ENCODE results near the gene TRERF1. TPM values are rescaled to one million over a fixed set of nuclear protein-coding genes. Genes with fewer than 3 reads are reported as not detected.

TRERF1 gene
- total RNA-seq, 2 donors from 2014 or later, result 33.2 to 35.3 TPM

DNA sequence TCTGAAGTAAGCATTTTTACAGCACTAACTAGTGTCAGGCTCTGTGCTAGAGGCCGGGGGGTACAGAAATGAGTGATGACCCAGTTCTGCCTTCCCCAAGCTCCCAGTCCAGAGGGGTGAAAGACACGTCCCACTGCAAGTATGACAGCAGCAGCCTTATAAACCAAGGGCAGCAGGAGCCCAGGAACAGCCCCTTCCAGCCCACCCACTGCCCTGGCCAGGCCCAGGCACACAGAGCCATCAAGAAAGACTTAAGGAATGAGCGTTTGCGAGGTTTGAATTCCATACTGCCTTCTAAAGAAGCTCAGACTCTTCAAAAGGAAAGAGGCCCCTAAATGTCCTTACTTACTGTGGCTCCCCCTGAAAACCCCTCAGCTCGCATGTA is 10.0 kb downstream of the TRERF1 start:
- Mint-ChIP-seq H3K27me3 (no peaks in the 10 kb centered on the region), H3K27ac (peak overlapping the region; percentile 45 to 72), H3K4me3 (peak overlapping the region; percentile 72), H3K36me3 (no peaks in the 10 kb centered on the region), H3K9me3 (no peaks in the 10 kb centered on the region), H3K4me1 (ENCODE audit: low read depth in 2 of 2) (peaks cover 39 to 57% of the 10 kb centered on the region in 2 donors)
- no peak for DNase-seq (ENCODE audit: low spot score)
- peak; percentile 48 to 86 for ATAC-seq

DNA sequence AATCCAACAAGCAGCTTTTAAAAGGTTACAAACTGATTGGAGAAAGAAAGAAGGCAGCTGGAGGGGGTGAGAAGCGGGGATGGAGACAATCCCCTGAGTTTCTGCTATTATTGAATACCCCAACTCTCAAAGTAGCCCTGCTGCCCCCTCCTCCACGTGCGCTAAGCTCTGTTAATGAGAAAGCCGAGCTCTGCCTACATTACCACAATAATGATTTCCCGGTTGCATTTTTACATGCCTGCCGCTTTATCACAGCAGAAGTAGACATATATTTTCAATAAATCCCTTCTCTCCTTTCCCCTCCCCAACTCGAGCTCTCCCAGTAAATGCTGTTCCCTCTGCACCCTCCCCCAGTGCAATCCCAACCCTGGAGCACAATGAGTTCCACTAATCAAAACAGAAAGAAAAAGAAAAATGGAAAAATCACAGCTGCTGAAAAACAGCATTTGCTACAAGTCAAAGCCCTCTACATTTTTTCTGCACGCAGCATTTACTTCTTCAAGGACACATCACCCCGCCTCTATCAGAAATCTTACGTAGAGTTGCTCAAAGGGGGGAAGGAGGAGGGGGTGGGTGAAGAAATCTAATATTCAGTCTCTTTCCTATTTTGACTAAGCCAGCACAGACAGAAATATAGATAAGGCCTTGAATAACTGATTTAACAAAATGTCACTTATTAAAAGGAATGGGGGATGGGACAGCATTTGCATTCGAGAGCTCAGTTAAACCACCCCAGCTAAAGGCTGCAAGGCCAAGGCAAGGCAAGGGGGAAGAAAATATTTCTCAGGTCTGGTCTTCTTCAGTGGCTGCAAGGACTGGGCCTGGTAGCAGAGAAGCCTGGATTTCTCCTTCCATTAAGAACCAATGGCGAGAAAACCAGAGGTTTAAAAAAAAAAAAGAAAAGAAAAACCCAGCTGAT is 10.7 kb downstream of the TRERF1 start:
- peaks cover 36 to 51% of the 10 kb centered on the region in 2 donors for H3K4me1 Mint-ChIP-seq (ENCODE audit: low read depth in 2 of 2)
- ATAC-seq (no peak), DNase-seq (ENCODE audit: low spot score) (no peak)
- H3K9me3 Mint-ChIP-seq, result no peaks in the 10 kb centered on the region
- peak overlapping the region; percentile 45 to 72 for H3K27ac Mint-ChIP-seq
- no peaks in the 10 kb centered on the region for H3K36me3 Mint-ChIP-seq
- peak overlapping the region; percentile 72 for H3K4me3 Mint-ChIP-seq
- H3K27me3 Mint-ChIP-seq, result no peaks in the 10 kb centered on the region

DNA sequence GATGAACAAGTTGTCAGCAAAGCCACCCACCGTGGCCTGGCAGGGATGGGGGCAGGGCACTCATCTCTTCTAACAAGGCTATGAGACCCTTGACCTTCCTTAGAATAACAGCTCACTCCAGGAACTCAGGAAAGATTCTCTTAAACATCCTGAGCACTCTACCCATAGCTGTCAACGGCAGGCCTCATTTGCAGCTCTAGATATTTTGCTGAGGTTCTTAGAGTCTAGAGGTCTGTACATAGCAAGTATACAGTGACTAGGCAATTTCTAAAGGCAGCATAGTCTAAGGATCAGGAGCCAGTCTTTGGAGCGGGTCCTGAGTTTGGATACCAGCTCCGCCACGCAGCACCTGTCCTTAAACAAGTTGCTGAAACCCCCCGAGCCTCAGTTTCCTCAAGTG is 11.7 kb downstream of the TRERF1 start:
- Mint-ChIP-seq H3K4me3 (no peak overlapping the region), H3K36me3 (peaks cover 1% of the 10 kb centered on the region), H3K4me1 (ENCODE audit: low read depth in 2 of 2) (peaks cover 27 to 41% of the 10 kb centered on the region in 2 donors), H3K9me3 (no peaks in the 10 kb centered on the region), H3K27ac (peak overlapping the region; percentile 45 to 72), H3K27me3 (no peaks in the 10 kb centered on the region)
- DNase-seq (ENCODE audit: low spot score) (no peak), ATAC-seq (no peak)

DNA sequence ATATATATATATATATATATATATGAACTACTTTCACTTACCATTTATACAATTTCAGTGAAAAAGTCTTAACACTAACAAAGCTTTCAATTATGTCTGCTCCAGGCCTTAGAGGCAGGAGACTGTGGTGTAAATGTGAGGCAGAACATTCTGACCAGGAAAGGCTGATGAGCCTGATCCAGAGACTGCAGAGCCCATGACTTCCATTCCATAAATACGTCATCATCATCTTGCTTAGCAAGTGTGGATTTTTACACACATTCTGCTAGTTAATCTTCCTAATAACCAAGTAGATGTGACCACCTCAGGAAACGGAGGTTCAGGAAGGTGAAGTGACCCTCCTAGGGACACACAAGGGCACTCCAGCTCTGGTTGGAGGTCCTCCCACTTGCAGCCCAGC is 14.9 kb downstream of the TRERF1 start:
- Mint-ChIP-seq H3K27ac (peak overlapping the region in 1 of 2 donors; percentile 25), H3K4me3 (no peak overlapping the region), H3K9me3 (peaks cover 8% of the 10 kb centered on the region), H3K27me3 (no peaks in the 10 kb centered on the region), H3K36me3 (peaks cover 21% of the 10 kb centered on the region), H3K4me1 (ENCODE audit: low read depth in 2 of 2) (peaks cover 26 to 28% of the 10 kb centered on the region in 2 donors)
- no peak for DNase-seq (ENCODE audit: low spot score)
- ATAC-seq, result no peak

DNA sequence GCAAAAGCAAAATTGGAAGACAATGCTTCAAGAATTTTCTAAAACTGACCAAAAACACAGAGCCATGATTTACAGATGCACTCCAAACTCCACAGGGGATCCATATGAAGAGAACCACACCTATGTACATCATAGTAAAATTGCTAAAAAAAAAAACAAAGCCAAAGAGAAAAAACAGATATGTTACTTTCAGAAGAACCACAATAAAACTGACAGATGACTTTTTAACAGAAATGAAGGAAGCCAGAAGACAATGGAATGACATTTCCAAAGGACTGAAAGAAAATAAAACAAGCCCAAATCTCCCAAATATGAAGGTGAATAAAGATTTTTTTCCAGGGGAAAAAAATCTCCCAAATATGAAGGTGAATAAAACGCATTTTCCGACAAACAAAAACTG is 17.5 kb downstream of the TRERF1 start:
- ATAC-seq (no peak), DNase-seq (ENCODE audit: low spot score) (no peak)
- peaks cover 21% of the 10 kb centered on the region for H3K36me3 Mint-ChIP-seq
- peaks cover 8% of the 10 kb centered on the region for H3K9me3 Mint-ChIP-seq
- H3K4me3 Mint-ChIP-seq, result no peak overlapping the region
- H3K4me1 Mint-ChIP-seq (ENCODE audit: low read depth in 2 of 2), result peaks cover 30 to 34% of the 10 kb centered on the region in 2 donors
- H3K27ac Mint-ChIP-seq, result peak overlapping the region in 1 of 2 donors; percentile 13
- H3K27me3 Mint-ChIP-seq, result no peaks in the 10 kb centered on the region

DNA sequence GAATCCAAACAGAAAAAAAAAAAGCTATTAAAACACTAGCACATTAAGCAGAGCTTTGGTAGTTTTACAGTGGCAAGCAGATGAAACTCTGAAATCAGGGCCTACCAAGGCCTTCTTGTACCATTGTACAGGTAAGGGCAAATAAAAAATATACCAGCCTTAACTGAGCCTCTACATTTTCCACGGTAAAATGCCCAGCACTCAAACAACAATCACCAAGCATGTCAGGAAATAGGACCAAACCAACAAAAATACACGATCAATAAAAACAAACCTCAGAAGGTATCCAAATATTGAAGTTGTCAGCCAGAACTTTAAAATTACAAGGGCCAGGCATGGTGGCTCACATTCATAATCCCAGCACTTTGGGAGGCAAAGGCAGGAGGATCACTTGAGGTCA is 18.3 kb downstream of the TRERF1 start:
- Mint-ChIP-seq H3K9me3 (peaks cover 8% of the 10 kb centered on the region), H3K27ac (no peak overlapping the region), H3K4me3 (no peak overlapping the region), H3K36me3 (peaks cover 21% of the 10 kb centered on the region), H3K4me1 (ENCODE audit: low read depth in 2 of 2) (peaks cover 31 to 39% of the 10 kb centered on the region in 2 donors), H3K27me3 (no peaks in the 10 kb centered on the region)
- DNase-seq (ENCODE audit: low spot score) (no peak), ATAC-seq (no peak)

DNA sequence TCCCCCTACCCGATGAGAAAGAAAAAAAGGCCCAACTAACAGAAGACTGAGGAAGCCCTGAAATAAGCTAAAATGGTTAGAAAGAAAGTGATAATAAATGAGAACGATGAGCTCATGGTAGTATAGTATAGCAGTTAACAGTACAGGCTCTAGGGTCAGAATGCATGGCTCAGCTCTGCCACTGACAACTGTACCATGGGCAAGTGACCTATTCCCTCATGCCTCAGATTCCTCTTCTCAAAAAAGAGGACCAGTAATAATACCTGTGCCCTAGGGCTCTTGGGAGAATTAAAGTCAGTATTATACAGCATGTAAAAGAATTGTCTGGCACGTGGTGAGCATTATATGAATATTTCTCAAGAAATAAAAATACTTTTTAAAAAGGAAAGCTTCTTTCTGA is 19.8 kb downstream of the TRERF1 start:
- H3K36me3 Mint-ChIP-seq, result peaks cover 21% of the 10 kb centered on the region

DNA sequence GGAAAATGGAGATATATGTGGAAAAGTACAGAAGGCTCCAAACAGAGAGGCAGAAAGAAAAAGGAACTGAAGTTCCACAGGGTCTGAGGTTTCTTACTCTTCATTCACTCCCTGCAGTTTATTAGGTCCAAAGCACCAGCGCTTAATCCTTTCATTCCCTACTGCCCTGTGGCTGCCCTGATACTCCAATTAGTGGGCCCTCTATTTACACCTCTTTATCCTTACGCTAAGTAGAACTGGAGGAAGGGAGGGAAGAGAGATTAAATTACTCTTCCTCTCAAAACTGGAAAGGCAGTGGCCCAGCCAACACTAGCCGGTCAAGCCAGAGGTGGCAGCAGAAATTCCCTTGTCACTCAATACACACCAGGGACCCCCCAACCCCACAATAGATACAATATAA is 20.4 kb downstream of the TRERF1 start:
- Mint-ChIP-seq H3K4me1 (ENCODE audit: low read depth in 2 of 2) (peaks cover 37 to 42% of the 10 kb centered on the region in 2 donors), H3K27ac (peak overlapping the region in 1 of 2 donors; percentile 45), H3K9me3 (peaks cover 8% of the 10 kb centered on the region), H3K36me3 (peaks cover 21% of the 10 kb centered on the region), H3K27me3 (no peaks in the 10 kb centered on the region), H3K4me3 (no peak overlapping the region)
- DNase-seq (ENCODE audit: low spot score), result no peak
- ATAC-seq, result no peak

More for the DNA sequence above, 19.8 kb downstream of the TRERF1 start:
- DNase-seq (ENCODE audit: low spot score) (no peak), ATAC-seq (no peak)
- H3K27me3 Mint-ChIP-seq, result no peaks in the 10 kb centered on the region
- H3K4me1 Mint-ChIP-seq (ENCODE audit: low read depth in 2 of 2), result peaks cover 37 to 43% of the 10 kb centered on the region in 2 donors
- no peak overlapping the region for H3K4me3 Mint-ChIP-seq
- H3K9me3 Mint-ChIP-seq, result peaks cover 8% of the 10 kb centered on the region
- peak overlapping the region in 1 of 2 donors; percentile 45 for H3K27ac Mint-ChIP-seq

DNA sequence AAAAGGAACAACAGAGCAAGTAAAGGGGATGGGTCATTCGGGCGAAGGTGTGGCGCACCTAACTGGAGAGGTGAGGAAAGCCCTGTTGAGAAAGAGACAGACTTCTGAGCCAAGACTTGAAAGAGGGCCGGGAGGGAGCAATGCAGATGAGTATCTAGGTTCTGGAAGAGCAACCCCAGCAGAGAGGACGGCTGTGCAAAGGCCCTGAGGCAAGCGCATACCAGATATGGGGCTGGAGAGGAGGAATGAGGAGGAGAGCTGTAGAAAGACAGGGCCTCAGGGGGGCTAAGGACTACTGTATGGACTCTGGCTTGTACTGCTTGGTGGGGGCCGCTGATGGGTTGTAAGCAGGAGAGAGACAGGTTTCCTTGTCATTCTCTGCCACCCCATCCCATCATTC is 21.9 kb downstream of the TRERF1 start:
- peaks cover 18% of the 10 kb centered on the region for H3K36me3 Mint-ChIP-seq
- peak overlapping the region; percentile 75 for H3K4me3 Mint-ChIP-seq
- H3K9me3 Mint-ChIP-seq, result peaks cover 8% of the 10 kb centered on the region
- H3K27ac Mint-ChIP-seq, result peak overlapping the region; percentile 65 to 89
- H3K27me3 Mint-ChIP-seq, result no peaks in the 10 kb centered on the region
- no peak for DNase-seq (ENCODE audit: low spot score)
- no peak for ATAC-seq
- H3K4me1 Mint-ChIP-seq (ENCODE audit: low read depth in 2 of 2), result peaks cover 48 to 50% of the 10 kb centered on the region in 2 donors

DNA sequence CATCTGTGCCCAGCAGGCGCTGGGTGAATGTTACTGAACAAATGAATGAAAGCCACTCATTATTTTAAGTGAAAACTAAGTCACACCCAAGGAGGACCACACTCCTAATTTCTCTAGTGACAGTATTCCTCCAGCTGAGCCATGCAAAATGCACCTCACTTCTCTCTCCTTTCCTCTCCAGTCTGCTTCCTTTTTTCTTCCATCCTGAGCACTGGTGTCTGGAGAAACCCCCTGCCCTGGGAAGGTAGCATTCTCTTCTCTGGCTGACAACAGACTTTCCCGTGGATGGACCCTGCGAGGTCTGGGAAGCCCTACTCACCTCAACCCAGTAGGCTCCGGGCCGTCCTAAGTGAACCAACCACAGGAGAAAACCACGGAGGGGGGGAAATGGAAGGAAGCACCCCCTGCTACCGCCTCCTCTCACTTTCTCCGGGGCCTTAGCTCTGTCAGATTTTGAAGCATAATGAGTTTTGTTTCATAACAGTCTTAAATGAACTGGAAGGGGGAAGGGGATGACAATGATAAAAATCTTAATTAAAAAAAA is 22.6 kb downstream of the TRERF1 start:
- Mint-ChIP-seq H3K4me1 (ENCODE audit: low read depth in 2 of 2) (peaks cover 50 to 53% of the 10 kb centered on the region in 2 donors), H3K9me3 (peaks cover 3% of the 10 kb centered on the region), H3K4me3 (peak overlapping the region; percentile 75), H3K36me3 (peaks cover 11% of the 10 kb centered on the region), H3K27ac (peak overlapping the region; percentile 65 to 89), H3K27me3 (no peaks in the 10 kb centered on the region)
- ATAC-seq (peak; percentile 33 to 44), DNase-seq (ENCODE audit: low spot score) (no peak)

DNA sequence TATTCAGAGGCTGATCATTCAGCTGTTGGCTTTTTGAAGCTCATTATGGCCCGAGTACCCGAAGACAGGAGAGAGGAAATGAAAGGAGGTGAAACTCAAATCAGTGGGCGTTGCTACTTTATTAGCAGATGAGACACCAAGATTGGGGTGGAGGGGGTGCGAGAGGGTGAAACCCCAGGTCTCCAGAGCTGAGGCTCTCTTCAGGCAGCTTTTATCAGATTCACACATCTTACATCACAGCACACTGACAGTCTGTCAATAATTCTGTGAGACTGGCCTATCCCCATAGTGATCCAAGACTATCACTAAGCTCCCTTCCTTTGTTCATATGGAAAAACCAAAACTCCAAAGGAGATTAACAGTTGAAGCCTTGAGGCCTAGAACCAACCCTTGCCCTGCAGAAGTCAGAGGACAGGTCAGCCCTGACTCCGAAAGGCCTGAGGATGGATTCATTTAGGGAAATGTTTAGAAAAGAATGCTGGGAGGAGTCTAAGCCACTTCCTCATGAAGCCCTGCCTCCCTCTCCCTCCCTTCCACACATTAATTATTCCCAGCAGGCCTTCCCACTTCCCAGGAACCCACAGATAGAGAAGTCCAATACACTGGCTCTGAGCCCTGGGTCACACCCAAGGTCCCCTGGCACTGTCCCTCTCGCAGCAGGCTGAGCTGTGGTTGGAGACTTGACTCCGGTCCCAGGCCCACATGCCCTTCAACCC is 23.2 kb downstream of the TRERF1 start:
- peak overlapping the region; percentile 75 for H3K4me3 Mint-ChIP-seq

DNA sequence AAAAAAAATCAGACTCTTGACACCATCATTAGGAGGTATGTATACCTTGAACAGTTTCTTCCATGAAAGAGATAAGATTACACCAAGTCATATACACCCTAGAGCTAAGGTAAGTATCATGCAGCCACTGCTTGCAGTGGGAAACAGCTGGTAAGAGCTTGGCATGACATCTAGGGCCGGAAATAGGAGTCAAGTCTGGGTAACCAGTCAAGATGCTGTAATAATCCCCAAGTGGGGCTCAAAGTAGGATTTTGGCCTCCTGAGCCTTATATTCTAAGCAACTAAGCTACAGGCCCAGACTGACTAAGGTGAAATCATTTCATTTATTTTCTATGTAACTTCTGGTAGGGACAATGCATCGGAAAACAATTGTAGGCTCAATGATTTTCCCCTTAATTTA is 23.9 kb downstream of the TRERF1 start:
- peak overlapping the region; percentile 75 for H3K4me3 Mint-ChIP-seq
- DNase-seq (ENCODE audit: low spot score) (no peak), ATAC-seq (no peak)
- H3K9me3 Mint-ChIP-seq, result no peaks in the 10 kb centered on the region
- no peaks in the 10 kb centered on the region for H3K36me3 Mint-ChIP-seq
- H3K4me1 Mint-ChIP-seq (ENCODE audit: low read depth in 2 of 2), result peaks cover 52 to 62% of the 10 kb centered on the region in 2 donors
- no peaks in the 10 kb centered on the region for H3K27me3 Mint-ChIP-seq
- peak overlapping the region; percentile 65 to 89 for H3K27ac Mint-ChIP-seq

More for the DNA sequence above, 23.2 kb downstream of the TRERF1 start:
- H3K36me3 Mint-ChIP-seq, result peaks cover 4% of the 10 kb centered on the region
- H3K27me3 Mint-ChIP-seq, result no peaks in the 10 kb centered on the region
- peak overlapping the region; percentile 65 to 89 for H3K27ac Mint-ChIP-seq
- no peak for DNase-seq (ENCODE audit: low spot score)
- ATAC-seq, result peak; percentile 72 to 77
- H3K4me1 Mint-ChIP-seq (ENCODE audit: low read depth in 2 of 2), result peaks cover 47 to 56% of the 10 kb centered on the region in 2 donors
- H3K9me3 Mint-ChIP-seq, result no peaks in the 10 kb centered on the region

DNA sequence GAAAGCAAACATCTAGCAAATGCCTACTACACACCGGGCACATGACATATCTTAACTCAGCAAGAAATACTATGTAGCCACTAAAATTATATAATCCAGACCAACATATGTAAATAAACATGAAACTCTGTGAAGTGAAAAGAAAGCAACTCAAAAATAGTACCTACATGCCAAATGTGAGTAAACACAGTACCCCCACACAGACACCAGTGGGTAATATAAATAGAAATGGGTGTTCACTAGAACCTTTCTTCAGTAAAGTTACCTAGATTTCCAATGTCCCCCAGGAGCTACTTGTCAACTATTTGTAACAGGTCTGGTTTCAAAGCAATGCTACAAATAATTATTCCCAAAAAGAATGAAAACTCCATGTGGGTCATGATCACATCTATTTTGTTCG is 25.5 kb downstream of the TRERF1 start:
- no peaks in the 10 kb centered on the region for H3K36me3 Mint-ChIP-seq
- no peaks in the 10 kb centered on the region for H3K27me3 Mint-ChIP-seq
- H3K9me3 Mint-ChIP-seq, result no peaks in the 10 kb centered on the region
- no peak overlapping the region for H3K4me3 Mint-ChIP-seq
- DNase-seq (ENCODE audit: low spot score) (no peak), ATAC-seq (no peak)
- peaks cover 53 to 69% of the 10 kb centered on the region in 2 donors for H3K4me1 Mint-ChIP-seq (ENCODE audit: low read depth in 2 of 2)
- peak overlapping the region in 1 of 2 donors; percentile 9 for H3K27ac Mint-ChIP-seq

All from natural killer cell treated with Interleukin-12 subunit alpha and Interleukin-12 subunit beta and Interleukin-15 and Interleukin-18, amount 100 ng/mL, for 72 hours (primary cell).